GM20000 (cell line): Measurements from ENCODE around the gene ZFHX3.

ENCODE experiments used
- DNase-seq: peaks from one replicate; pipeline ENCODE4 v3.0.0; 2012; ENCODE audit warnings: low spot score
- CTCF ChIP-seq: IDR thresholded peaks from 2 replicates; pipeline ENCODE4 v1.5.1; 2012; ENCODE audit warnings: mild to moderate bottlenecking, control low read depth; ENCODE audit errors: extremely low read depth, missing control alignments

ZFHX3 gene

GRCh38 chr16:72894293-72895151 lies 153.4 kb downstream of the ZFHX3 start:
- TF ChIP-seq CTCF = no peak
- no peak for DNase-seq

DNA sequence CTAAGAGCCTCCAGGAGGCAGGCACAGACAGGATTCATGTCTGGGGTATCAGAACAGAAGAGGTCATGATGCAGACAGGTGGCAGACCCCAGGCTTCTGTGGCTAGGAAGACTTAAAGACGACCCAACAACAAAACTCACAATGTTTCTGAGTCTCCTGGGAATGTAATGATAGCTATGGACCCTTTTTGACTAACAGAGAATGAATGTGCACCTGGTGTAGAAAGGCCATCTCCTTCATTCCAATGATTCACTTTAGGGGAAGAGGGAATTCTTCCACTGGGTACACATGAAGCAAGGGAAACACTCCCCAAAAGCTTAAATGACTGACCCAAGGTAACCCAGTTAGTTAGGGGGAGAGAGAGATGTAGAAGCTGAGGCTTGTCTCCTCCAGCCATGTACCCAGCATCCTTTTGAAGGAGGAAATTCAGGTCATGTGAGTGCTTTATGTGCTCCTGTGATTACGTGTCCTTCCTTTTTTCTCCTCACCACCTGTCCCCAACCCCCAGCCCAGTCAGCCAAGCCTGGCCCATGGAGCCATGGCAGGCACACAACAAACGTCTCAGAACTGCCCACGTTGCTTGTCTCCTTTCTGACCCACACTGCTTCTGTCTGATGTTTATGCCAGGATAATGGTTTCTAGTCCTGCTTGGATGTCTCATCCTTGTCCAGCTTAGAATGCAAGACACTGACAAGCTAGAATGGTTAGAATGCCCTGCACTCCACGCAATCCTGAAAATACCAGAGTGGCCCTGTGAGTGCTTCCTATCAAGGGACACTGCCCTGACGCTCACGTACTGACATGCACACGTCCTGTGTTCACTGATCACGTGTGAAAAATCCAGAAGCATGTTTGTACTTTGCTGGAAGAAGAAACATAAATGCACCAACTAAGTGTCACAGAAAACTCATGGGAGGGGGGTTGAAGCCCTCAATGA lies 156.4 kb downstream of the ZFHX3 start:
- no peak for DNase-seq

DNA sequence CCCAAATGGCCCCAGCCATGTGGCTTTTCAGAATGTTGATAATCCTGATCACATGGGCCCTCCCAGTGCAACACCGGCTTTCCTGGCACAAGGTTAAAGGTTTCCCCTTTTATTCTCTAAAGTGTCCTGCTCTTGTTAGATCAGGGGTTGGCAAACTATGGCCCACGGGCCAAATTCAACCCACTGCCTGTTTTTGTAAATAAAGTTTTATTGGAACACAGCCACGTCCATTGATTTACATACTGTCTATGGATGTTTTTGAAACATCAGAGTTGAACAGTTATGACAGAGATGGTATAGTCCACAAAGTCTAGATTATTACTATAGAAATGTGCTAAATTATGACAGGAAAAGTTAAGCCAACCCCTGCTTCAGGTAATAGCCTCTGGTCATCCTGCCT lies 157.3 kb downstream of the ZFHX3 start:
- TF ChIP-seq CTCF = no peak
- no peak for DNase-seq

More for the DNA sequence above, 156.4 kb downstream of the ZFHX3 start:
- TF ChIP-seq CTCF = no peak

DNA sequence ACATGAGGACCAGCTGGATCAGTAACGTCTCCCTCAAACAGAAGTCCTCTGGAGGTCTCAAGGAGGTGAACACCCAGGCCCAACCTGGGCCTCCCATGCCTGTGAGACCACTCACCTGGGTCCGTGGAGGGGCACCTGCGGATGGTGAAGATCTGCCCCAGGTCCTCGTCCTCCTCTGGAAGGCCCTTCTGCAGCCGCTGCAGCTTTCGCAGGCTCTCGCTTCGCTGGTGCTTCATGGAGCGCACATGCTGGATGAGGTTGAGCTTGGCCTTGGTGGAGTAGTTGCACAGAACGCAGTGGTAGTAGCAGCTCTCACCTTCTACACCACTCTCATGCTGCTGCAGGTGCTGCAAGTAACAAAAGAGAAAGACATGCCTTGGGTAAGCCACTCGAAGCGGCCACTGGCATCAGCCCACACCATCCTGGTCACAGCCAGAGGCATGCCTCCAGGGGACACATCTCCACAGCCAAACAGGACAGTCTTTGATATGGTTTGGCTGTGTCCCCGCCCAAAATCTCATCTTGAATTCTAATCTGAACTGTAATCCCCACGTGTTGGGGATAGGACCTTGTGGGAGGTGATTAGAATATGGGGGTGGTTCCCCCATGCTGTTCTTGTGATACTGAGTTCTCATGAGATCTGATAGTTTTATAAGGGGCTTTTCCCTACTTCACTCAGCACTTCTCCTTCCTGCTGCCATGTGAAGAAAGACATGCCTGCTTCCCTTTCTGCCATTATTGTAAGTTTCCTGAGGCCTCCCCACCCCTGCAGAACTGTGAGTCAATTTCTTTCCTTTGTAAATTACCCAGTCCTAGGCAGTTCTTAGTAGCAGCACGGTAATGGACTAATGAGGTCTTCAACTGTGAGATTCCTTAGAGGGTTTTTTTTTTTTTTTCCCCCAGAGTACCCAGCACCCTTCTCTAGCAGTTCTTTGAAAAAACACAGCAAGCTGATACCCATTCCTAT lies 158.0 kb downstream of the ZFHX3 start:
- TF ChIP-seq CTCF = no peak
- no peak for DNase-seq

GRCh38 chr16:72887537-72887936 lies 160.4 kb downstream of the ZFHX3 start:
- TF ChIP-seq CTCF = no peak
- DNase-seq = no peak

- TF ChIP-seq CTCF = no peak
- no peak for DNase-seq
Observed at GRCh38 chr16:72886346-72886974, 161.5 kb downstream of the ZFHX3 start.
